ENCODE data around the gene GOLGB1.
"Not testable (repeated sequence)": the region's sequence is repeated elsewhere in the genome, so short reads cannot be mapped to it uniquely, and the experiment has no call there.

Gene GOLGB1

GRCh38 chr3:121747976-121748375 lies 1.6 kb downstream of the GOLGB1 start:
- ATAC-seq: no peak
- TF ChIP-seq ZFP3 (CRISPR knock-in tag; IDR thresholded peaks at IDR 0.05) (no peak), PPARA (CRISPR knock-in tag; IDR thresholded peaks at IDR 0.05; ENCODE audit: borderline replicate concordance) (no peak), ARNTL (CRISPR knock-in tag; IDR thresholded peaks at IDR 0.05; ENCODE audit: borderline replicate concordance, low read depth) (no peak), PATZ1 (CRISPR knock-in tag; IDR thresholded peaks at IDR 0.05; ENCODE audit: borderline replicate concordance) (no peak), CSDC2 (CRISPR knock-in tag; IDR thresholded peaks at IDR 0.05) (no peak), GLIS3 (CRISPR knock-in tag; IDR thresholded peaks at IDR 0.05) (no peak), ZC3H10 (CRISPR knock-in tag; IDR thresholded peaks at IDR 0.05) (no peak), SNAI2 (CRISPR knock-in tag; IDR thresholded peaks at IDR 0.05) (no peak), BACH2 (CRISPR knock-in tag; IDR thresholded peaks at IDR 0.05; ENCODE audit: borderline replicate concordance) (no peak), ZNF70 (CRISPR knock-in tag; IDR thresholded peaks at IDR 0.05) (no peak), ISL1 (CRISPR knock-in tag; IDR thresholded peaks at IDR 0.05) (no peak), ESRRG (CRISPR knock-in tag; IDR thresholded peaks at IDR 0.05) (no peak), TSHZ2 (CRISPR knock-in tag; IDR thresholded peaks at IDR 0.05) (no peak), ZFP30 (CRISPR knock-in tag; IDR thresholded peaks at IDR 0.05) (no peak), ZNF8 (CRISPR knock-in tag; IDR thresholded peaks at IDR 0.05) (no peak), OSR1 (CRISPR knock-in tag; IDR thresholded peaks at IDR 0.05) (no peak), TOX (CRISPR knock-in tag; IDR thresholded peaks at IDR 0.05; ENCODE audit: borderline replicate concordance) (no peak)
- TF ChIP-seq, protein P1, sequence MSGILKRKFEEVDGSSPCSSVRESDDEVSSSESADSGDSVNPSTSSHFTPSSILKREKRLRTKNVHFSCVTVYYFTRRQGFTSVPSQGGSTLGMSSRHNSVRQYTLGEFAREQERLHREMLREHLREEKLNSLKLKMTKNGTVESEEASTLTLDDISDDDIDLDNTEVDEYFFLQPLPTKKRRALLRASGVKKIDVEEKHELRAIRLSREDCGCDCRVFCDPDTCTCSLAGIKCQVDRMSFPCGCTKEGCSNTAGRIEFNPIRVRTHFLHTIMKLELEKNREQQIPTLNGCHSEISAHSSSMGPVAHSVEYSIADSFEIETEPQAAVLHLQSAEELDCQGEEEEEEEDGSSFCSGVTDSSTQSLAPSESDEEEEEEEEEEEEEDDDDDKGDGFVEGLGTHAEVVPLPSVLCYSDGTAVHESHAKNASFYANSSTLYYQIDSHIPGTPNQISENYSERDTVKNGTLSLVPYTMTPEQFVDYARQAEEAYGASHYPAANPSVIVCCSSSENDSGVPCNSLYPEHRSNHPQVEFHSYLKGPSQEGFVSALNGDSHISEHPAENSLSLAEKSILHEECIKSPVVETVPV (CRISPR knock-in tag; IDR thresholded peaks at IDR 0.05): no peak

GRCh38 chr3:121743106-121743505 lies 6.4 kb downstream of the GOLGB1 start:
- not testable (repeated sequence) for ATAC-seq

DNA sequence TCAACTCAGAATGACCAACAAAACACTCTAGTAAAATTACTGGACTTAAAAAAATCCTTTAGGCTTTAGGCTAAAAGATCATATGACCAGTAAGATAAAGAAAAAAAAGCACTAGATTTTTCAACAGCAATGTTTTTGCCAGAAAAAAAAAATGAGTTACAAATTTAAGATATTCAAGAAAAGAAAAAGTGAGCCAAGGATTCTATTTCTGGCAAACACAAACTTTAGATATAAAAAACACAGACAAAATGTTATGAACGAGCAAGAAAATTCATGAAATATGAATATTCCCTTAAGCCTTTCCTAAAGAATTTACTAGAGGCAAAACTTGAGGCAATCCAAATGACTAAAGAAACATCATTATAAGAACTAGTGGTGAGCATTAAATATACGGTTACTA lies 8.6 kb downstream of the GOLGB1 start:
- no peak for TF ChIP-seq ISL1 (CRISPR knock-in tag; IDR thresholded peaks at IDR 0.05)
- TF ChIP-seq ZC3H10 (CRISPR knock-in tag; IDR thresholded peaks at IDR 0.05): no peak
- TF ChIP-seq, protein P1 (CRISPR knock-in tag; IDR thresholded peaks at IDR 0.05): no peak
- TF ChIP-seq RARB (CRISPR knock-in tag; IDR thresholded peaks at IDR 0.05): no peak
- TF ChIP-seq TCF4 (CRISPR knock-in tag; IDR thresholded peaks at IDR 0.05; ENCODE audit: borderline replicate concordance): no peak
- TF ChIP-seq, protein P2, sequence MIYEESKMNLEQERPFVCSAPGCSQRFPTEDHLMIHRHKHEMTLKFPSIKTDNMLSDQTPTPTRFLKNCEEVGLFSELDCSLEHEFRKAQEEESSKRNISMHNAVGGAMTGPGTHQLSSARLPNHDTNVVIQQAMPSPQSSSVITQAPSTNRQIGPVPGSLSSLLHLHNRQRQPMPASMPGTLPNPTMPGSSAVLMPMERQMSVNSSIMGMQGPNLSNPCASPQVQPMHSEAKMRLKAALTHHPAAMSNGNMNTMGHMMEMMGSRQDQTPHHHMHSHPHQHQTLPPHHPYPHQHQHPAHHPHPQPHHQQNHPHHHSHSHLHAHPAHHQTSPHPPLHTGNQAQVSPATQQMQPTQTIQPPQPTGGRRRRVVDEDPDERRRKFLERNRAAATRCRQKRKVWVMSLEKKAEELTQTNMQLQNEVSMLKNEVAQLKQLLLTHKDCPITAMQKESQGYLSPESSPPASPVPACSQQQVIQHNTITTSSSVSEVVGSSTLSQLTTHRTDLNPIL (CRISPR knock-in tag; IDR thresholded peaks at IDR 0.05; ENCODE audit: low read depth): no peak
- no peak for TF ChIP-seq ESRRG (CRISPR knock-in tag; IDR thresholded peaks at IDR 0.05)
- TF ChIP-seq ARNTL (CRISPR knock-in tag; IDR thresholded peaks at IDR 0.05; ENCODE audit: borderline replicate concordance, low read depth): no peak
- TF ChIP-seq TOX (CRISPR knock-in tag; IDR thresholded peaks at IDR 0.05; ENCODE audit: borderline replicate concordance): no peak
- no peak for TF ChIP-seq GLIS3 (CRISPR knock-in tag; IDR thresholded peaks at IDR 0.05)
- TF ChIP-seq PATZ1 (CRISPR knock-in tag; IDR thresholded peaks at IDR 0.05; ENCODE audit: borderline replicate concordance): no peak
- no peak for ATAC-seq
